Fibroblast of skin of back (primary cell): ENCODE results near the gene ZNF335.
A peak's percentile ranks its signal among the peaks of the same experiment; 100 is the strongest.
"Not testable (repeated sequence)": the region's sequence is repeated elsewhere in the genome, so short reads cannot be mapped to it uniquely, and the experiment has no call there.

Experiments used
- DNase-seq: peaks from one replicate; pipeline ENCODE4 v3.0.0-alpha.2; 2013

The ZNF335 gene

DNA sequence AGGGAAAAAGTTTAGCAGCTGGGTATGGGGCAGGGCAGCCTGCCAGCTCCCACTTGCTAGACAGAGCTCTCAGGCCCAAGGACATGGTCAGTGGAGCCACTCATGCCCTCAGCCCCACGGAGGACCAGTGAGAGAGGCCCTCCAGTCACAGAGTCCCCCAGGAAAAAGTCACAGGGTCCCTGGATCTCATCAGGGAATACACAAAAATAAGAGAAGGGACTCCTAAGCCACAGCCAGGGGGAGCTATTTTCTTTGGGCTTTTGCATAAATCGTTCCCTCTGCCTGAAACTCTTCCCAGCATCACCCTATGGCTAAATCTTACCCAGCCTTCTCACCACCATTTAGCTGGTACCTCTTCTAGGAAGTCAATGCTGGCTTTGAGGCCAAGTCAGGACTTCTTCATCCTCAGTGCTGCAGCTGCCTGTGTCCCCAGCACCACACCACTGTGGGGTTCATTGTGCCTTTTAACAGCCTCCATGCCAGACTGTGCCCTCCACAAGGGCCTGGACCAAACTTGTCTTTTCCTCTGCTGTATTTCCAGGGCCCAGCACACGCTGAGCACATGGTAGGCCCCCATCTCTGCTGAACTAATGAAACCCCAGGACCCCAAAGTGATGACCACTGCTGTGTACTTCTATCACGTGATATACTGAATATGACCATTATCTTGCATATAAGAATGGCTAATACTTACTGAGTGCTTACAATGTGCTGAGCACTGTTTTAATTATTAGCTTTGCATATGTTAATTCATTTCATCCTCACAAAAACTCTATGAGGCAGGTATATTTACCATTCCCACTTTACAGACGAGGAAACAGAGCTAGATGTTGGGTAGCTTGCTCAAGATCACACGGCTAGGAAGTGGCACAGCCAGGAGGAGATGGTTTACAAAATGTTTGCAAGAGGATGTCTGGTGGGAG lies 2.0 kb downstream of the ZNF335 start:
- DNase-seq = peak; percentile 71

DNA sequence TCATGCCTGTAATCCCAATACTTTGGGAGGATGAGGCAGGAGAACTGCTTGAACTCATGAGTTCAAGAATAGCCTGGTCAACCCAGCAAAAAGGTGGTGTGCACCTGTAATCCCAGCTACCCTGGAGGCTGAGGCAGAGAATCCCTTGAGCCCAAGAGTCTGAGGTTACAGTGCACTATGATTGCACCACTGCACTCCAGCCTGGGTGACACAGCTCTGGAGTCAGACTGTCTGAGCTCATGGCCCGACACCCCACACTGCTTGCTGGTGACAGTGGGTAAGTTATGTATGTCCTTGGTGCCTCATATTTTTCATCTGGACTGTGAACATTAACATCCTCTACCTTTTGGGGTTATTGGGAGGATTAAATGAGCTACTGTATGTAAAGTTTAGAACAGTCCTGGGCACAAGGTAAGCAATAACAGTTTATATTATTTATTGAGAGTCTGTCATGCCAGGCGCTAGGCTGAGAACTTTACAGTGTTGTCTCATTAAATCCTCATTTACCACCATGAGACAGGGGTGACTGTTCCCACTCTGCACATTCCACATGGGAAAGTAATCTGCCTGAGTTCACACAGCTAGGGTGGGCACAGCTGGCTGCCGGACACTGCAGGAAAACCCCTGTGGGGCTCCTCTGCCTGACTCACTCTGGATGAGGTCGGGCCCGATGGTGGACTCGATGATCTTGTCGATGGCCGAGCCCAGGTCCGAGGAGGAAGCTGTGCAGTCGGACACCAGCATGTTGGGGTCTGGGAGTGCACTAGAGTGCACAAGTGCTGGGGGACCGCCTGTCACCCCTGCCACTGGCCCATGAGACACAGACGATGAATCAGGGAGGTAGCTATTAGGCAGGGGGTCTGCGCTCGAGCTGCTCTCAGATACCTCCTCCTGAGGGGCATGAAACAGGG lies 2.9 kb downstream of the ZNF335 start:
- peak; percentile 53 for DNase-seq

- no peak for DNase-seq
Observed at GRCh38 chr20:45968081-45968671, 3.8 kb downstream of the ZNF335 start.

GRCh38 chr20:45967551-45968080 lies 4.4 kb downstream of the ZNF335 start:
- DNase-seq = no peak

DNA sequence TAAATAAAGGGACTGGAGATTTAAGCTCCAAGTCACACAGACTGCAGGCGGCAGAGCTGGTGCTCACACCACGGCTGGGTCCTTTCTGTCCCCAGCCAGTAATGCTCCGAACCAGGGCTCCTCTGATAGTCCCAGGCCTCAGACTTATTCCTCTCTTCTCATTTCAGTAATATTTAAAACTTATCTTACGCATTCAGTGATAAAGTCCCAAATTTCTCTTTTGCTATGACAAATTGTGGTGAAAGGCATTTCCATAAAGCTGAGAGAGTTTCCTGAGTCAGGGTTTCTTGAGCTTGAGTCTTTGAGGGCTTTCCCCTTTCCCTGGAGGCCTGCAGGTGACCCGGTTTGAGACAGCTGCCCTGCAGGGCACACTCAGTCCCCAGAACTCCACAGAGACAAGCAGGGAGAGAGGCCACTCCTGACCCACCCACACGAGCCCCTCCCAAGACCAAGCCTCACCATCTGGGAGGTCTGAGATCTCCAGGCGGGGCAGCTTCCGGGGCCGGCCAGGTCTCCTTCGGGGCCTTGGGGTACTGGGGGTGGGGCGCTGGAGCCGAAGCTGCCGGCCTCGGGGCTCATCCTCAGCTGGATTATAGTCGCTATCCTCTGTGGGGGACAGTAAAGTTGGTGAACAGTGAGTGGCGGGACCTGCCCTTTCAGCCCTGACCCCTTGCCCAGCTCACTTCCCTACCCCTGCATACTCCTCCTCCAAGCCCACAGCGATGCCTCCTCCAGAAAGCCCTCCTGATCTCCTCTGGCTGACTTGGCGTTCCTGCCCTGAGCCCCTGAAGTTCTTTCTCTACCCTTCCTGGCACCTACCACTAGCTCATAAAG lies 6.6 kb downstream of the ZNF335 start:
- no peak for DNase-seq

GRCh38 chr20:45964006-45964400 lies 8.0 kb downstream of the ZNF335 start:
- no peak for DNase-seq

DNA sequence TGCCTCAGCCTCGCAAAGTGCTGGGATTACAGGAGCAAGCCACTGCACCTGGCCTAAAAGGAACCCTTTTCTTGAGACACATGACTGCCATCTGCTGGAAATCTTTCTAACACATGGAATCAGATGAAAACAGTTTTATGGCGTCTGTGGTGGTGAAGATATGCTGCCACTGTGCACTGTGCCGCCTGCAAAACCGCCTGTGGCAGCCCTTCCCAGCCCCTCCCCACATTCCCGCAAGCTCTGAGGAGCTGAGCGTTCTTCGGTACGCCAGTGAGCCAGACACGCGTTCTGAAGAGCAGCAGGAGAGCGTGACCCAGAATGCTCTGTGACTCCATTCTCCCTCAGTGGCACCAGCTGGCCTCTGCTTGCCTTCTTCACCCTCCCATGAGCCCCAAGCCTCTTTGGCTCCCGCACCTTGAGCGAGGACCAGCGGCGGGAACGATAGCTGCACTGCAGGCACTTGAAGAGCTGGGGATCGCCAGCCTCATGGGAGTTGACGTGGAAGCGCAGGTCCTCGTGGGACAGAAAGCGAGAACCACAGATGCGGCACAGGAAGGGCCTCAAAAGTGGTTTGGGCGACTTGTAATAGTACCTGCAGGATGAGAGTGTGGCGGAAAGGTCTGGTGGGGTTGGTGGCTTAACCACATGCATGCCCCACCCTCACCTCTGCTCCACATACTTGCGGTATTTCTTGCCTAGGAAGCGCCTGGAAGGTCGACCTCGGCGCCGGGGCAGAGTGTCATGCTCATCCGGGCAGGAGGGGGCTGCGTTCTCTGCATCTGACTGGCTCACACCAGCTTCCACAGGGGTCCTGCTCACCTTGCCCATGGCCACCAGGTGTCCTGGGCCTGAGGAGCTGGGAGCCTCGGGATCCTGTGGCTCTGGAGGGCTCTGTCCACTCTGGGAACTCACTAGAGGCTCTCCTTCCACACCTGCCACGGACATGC lies 8.7 kb downstream of the ZNF335 start:
- peak; percentile 40 for DNase-seq

- no peak for DNase-seq
Observed at GRCh38 chr20:45962031-45962755, 9.8 kb downstream of the ZNF335 start.

DNA sequence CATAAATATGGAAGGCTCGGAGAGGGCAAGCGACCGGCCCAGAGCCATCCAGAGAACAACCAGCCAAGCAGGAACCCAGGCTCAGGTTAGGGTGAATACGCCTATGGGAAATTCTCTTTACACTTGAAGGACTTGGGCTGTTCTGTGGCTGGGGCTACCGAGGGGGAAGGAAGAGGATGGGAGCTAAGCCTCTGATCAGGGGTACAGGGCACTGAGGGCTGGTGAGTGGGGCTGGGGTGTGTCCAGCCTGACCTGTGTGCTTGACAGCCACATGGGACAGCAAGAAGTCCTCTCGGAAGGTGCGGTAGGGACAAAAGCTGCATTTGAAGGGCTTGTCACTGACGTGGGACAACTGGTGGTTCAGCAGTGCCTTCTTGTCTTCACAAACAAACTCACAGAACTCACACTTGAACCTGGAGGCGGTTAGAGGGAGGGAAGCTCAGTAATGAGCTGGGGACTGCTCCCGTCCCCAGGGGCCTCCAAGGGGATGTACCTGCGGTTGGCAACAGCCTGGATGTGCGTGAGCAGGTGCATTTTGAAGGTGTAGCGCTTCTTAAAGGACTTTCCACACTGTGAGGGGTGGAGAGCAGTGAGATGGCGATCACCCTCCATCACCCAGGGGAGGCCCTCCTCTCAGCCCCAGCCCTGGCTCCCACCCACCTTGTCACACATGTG lies 11.9 kb downstream of the ZNF335 start:
- DNase-seq = no peak

DNA sequence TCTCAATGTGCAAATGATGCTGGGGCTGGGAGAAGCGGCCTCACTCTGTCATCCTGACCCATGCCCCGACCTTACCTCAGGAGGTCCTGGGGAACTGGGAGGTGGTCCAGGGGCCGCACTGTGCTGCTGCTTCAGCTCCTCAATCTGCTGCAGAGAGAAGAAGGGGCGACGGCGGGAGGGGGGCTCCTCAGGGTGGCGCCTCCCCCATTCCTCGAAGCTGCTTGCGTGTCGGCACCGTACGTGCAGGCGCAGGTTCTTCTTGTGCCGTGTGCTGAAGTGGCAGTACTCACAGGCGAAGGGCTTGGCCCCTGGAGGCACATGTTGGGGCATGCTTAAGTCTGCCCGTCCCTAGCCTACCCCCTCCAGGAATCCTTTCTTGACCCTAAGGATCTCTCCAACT lies 12.9 kb downstream of the ZNF335 start:
- DNase-seq = no peak

DNA sequence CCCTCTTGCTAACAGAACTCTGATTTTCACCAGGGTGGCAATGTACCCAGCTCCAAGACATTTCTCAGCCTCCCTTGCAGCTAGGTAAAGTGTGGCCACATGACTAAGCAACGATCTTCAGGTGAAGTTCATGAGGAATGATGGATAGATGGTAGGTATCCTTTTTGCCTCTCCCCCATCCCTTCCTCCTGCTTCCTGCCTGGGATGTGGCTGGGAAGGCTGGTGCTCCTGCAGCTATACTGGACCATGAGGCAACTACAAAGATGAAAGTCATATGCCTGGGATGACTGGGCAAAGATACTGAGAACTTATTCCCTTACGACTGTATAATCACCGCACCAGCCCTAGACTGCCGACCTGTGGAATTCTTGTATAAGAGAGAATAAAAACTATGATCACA lies 13.4 kb downstream of the ZNF335 start:
- no peak for DNase-seq

- no peak for DNase-seq
Observed at GRCh38 chr20:45957021-45957941, 14.7 kb downstream of the ZNF335 start.

GRCh38 chr20:45956326-45956725 lies 15.7 kb downstream of the ZNF335 start:
- not testable (repeated sequence) for DNase-seq

GRCh38 chr20:45953672-45954071 lies 18.3 kb downstream of the ZNF335 start:
- no peak for DNase-seq

- no peak for DNase-seq
Observed at GRCh38 chr20:45952861-45953260, 19.1 kb downstream of the ZNF335 start.

DNA sequence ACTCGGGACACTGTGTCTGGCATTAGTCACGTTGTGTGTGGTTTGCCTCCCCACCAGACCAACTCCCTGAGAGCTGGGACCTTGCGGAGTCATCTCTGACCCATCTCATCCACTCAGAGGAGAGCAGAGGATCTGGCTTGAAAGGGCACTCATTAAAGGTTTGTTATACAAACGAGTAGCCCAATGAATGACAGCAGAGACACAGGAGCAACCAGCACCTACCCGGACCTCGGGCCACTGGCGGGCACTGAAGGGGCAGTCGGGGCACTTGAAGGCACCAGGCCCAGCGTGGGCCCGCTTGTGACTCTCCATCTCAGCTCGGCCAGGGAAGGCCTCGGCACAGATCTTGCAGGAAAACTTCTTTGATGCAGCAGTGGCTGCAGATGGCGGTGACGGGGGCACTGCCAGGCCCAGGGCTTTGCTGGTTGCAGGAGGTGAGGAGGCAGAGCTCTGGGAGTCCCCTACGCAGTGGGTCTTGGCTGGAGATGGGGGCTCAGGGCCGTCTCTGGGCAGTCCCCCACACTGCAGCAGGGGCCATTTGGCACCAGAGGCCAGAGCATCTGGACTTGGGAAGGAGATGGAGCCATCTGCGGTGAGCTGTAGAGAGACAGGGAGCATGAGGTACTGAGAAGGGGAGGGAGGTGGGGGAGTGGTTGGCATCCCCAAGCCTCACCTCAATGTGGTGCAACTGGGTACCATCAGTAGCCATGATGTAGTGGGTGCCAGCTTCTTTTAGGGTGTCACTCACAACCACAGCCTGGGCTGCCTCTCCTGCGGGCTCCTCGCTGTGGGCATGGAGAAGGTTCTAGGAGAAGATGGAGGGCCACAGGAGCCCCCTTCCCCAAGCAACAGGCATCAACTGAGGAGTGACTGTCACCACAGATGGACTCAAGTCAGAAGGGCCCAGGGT lies 19.8 kb downstream of the ZNF335 start:
- no peak for DNase-seq

DNA sequence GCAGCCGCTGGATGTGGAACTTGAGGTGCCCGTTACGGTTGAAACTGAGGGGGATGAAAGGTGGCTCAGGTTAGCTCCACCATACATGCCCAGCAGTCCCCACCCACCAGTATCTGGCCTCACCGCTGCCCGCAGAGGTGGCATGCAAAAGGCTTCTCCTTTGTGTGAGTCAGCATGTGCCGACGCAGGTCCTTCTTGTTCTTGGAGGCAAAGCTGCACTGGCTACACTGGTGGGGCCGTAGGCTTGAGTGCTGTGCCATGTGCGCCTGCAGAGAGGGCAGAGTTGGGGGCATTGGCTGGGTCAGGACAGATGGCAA lies 21.7 kb downstream of the ZNF335 start:
- DNase-seq = no peak
